OCI-LY3 (cell line): ENCODE data around the gene ALG2.
A peak's percentile ranks its signal among the peaks of the same experiment; 100 is the strongest.

Source experiments
- H2AFZ ChIP-seq: fragments of 200-600, 300-600 bp; shearing (Covaris generic); 2 replicates; pipeline ENCODE4 v1.6.0; 2014; ENCODE audit warnings: antibody characterized with exemption, low read depth, low read length
- H3K27ac ChIP-seq: fragments of 200-600, 300-600 bp; sonication (generic); 2 replicates; pipeline ENCODE4 v1.5.1; 2014; ENCODE audit warnings: mild to moderate bottlenecking, low read length, moderate library complexity, mixed read lengths
- H3K27me3 ChIP-seq: fragments of 200-600, 300-600 bp; sonication (generic); 2 replicates; pipeline ENCODE4 v1.6.1; 2014; ENCODE audit warnings: low read depth, low read length, mixed read lengths
- H3K36me3 ChIP-seq: fragments of 200-600, 300-600 bp; sonication (generic); replicated peaks from 2 replicates; pipeline ENCODE3; 2014; ENCODE audit warnings: low read depth, low read length, mixed read lengths
- H3K4me1 ChIP-seq: fragments of 300-600, 200-600 bp; sonication (generic); 2 replicates; pipeline ENCODE4 v1.6.1; 2014; ENCODE audit warnings: low read length, mixed read lengths
- H3K4me2 ChIP-seq: fragments of 200-600, 300-600 bp; sonication (generic); 2 replicates; pipeline ENCODE4 v1.6.1; 2014; ENCODE audit warnings: low read length, mixed read lengths
- H3K4me3 ChIP-seq: fragments of 300-600, 200-600 bp; sonication (generic); 2 replicates; pipeline ENCODE4 v1.5.1; 2014; ENCODE audit warnings: antibody characterized with exemption, mild to moderate bottlenecking, low read length, moderate library complexity
- H3K79me2 ChIP-seq: fragments of 300-600, 200-600 bp; shearing (Covaris generic); 2 replicates; pipeline ENCODE4 v1.6.1; 2014; ENCODE audit warnings: mild to moderate bottlenecking, low read length, mixed read lengths
- H3K9ac ChIP-seq: fragments of 300-600, 200-600 bp; shearing (Covaris generic); 2 replicates; pipeline ENCODE4 v1.6.0; 2014; ENCODE audit warnings: mild to moderate bottlenecking, low read length, moderate library complexity
- H3K9me3 ChIP-seq: fragments of 200-600, 300-600 bp; shearing (Covaris generic); 2 replicates; pipeline ENCODE4 v1.6.1; 2014; ENCODE audit warnings: low read length, mixed read lengths; ENCODE audit not compliant: insufficient read depth
- H4K20me1 ChIP-seq: fragments of 200-600, 300-600 bp; sonication (generic); 2 replicates; pipeline ENCODE4 v1.6.1; 2016; ENCODE audit warnings: low read length, mixed read lengths; ENCODE audit not compliant: insufficient read depth
- EZH2phosphoT487 ChIP-seq: fragments of 200-600 bp; shearing (Covaris generic); IDR thresholded peaks from 2 replicates; pipeline ENCODE4 v1.6.1; 2018; ENCODE audit warnings: antibody characterized with exemption, mixed run types, low read depth
- TF ChIP-seq, protein P1 (sequence below): fragments of 200-600, 300-600 bp; sonication (generic); IDR thresholded peaks from 2 replicates; pipeline ENCODE4 v1.5.1; 2014; ENCODE audit warnings: antibody characterized with exemption, low read length, low read depth

The ALG2 gene

DNA sequence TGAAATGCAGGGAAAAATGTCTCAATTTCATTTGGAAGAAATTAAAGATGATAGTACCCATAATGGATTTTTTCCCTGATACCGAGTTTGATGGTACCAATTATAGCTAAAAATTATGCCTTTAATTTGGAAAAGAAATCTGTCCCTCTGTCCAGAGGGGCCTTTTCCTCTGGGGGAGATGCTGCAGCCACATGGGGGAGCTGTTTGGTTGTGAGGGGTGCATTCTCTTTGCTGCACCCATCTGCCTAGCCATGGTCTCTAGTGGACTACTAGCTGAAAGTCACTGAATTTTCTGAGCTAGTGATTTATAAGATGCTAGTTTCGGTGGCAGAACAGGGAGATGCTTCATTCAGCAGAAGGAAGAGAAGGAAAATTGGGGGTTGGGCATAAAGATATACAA lies 10.0 kb upstream of the ALG2 start:
- peak overlapping the region; percentile 29; the same call in 1 of the 2 replicates for H3K9ac ChIP-seq
- H3K36me3 ChIP-seq = peaks cover 66% of the 10 kb centered on the region
- TF ChIP-seq EZH2phosphoT487 = no peak
- TF ChIP-seq, protein P1, sequence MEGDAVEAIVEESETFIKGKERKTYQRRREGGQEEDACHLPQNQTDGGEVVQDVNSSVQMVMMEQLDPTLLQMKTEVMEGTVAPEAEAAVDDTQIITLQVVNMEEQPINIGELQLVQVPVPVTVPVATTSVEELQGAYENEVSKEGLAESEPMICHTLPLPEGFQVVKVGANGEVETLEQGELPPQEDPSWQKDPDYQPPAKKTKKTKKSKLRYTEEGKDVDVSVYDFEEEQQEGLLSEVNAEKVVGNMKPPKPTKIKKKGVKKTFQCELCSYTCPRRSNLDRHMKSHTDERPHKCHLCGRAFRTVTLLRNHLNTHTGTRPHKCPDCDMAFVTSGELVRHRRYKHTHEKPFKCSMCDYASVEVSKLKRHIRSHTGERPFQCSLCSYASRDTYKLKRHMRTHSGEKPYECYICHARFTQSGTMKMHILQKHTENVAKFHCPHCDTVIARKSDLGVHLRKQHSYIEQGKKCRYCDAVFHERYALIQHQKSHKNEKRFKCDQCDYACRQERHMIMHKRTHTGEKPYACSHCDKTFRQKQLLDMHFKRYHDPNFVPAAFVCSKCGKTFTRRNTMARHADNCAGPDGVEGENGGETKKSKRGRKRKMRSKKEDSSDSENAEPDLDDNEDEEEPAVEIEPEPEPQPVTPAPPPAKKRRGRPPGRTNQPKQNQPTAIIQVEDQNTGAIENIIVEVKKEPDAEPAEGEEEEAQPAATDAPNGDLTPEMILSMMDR = peak; percentile 97

DNA sequence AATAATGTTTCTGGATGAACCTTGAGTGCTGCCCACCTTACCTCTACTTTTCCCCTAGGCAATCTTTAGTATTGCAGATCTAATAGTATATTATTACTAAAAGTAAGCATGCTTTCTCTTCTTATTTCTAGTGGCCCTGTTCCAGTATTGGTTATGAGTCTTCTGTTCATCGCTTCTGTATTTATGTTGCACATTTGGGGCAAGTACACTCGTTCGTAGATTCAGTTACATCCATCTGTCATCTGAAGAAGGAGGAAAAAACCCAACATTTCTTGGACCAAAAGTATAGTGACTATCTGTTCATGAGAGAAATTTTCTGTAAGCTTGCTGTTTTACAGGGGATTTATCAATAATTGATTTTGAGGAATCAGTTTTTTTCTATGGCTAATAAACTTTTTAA lies 8.5 kb upstream of the ALG2 start:
- Histone ChIP-seq H3K4me3 (no peak overlapping the region), H3K9ac (no peak overlapping the region), H3K9me3 (no peaks in the 10 kb centered on the region), H2AFZ (no peak overlapping the region), H4K20me1 (peaks cover 17% of the 10 kb centered on the region; the same call in 1 of the 2 replicates), H3K4me2 (no peak overlapping the region), H3K4me1 (peaks cover 82% of the 10 kb centered on the region), H3K36me3 (peaks cover 79% of the 10 kb centered on the region), H3K27me3 (no peaks in the 10 kb centered on the region), H3K79me2 (peaks cover 87% of the 10 kb centered on the region), H3K27ac (peak overlapping the region; percentile 96; the same call in 1 of the 2 replicates)
- no peak for TF ChIP-seq EZH2phosphoT487
- TF ChIP-seq, protein P1 = no peak

More for the DNA sequence above, 10.0 kb upstream of the ALG2 start:
- peaks cover 81% of the 10 kb centered on the region for H3K4me1 ChIP-seq
- H2AFZ ChIP-seq = no peak overlapping the region
- H4K20me1 ChIP-seq = peaks cover 8% of the 10 kb centered on the region; the same call in 1 of the 2 replicates
- no peak overlapping the region for H3K4me3 ChIP-seq
- no peaks in the 10 kb centered on the region for H3K27me3 ChIP-seq
- peak overlapping the region; percentile 96 for H3K27ac ChIP-seq
- peaks cover 72% of the 10 kb centered on the region for H3K79me2 ChIP-seq
- peak overlapping the region; percentile 52 for H3K4me2 ChIP-seq
- no peaks in the 10 kb centered on the region for H3K9me3 ChIP-seq

DNA sequence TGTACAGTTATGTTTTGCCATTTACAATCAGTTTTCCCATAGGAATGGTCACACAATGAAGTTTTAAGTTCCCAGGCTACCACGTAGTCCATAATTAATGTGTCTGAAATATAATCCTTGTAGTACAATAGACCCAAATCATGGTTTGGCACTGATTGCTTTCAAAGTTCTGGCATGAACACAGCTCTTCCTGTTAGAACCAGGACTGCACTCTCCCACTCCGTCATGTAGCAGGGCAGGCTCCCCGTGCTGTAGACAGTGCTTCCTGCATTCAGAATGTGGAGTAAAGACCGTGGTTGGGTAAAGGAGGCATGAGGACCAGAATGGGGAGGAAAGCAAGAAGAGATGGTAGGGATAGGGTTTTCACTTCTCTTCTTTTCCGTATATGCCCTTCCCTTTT lies 4.3 kb upstream of the ALG2 start:
- no peak for TF ChIP-seq EZH2phosphoT487
- TF ChIP-seq, protein P1 = no peak
- peaks cover 70% of the 10 kb centered on the region for H3K36me3 ChIP-seq
- H4K20me1 ChIP-seq = peaks cover 26% of the 10 kb centered on the region; the same call in 1 of the 2 replicates

DNA sequence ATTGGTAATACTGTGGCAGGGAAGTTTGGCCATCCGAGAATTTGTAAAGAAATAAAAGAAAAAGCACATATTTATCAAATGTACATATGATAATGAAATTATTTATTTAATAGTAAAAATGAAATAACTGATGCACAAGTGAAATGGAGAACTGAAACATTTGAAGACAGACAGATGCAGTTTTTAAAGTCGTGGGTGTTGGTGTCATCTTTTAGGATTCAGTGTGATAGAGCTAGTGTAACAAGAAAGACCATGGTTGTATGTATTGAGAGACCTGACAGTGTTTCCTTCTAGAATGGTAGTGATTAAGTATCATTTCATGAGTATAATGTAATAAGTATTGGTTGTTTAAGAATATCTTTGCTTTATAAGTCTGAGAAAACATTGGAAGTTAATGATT lies 2.7 kb upstream of the ALG2 start:
- Histone ChIP-seq H3K27me3 (no peaks in the 10 kb centered on the region), H3K4me3 (peak overlapping the region; percentile 92), H3K36me3 (peaks cover 67% of the 10 kb centered on the region), H3K4me2 (peak overlapping the region; percentile 99), H3K27ac (peak overlapping the region; percentile 89), H3K4me1 (peaks cover 52% of the 10 kb centered on the region), H3K9me3 (no peaks in the 10 kb centered on the region), H3K9ac (peak overlapping the region; percentile 92), H3K79me2 (peaks cover 99% of the 10 kb centered on the region), H4K20me1 (peaks cover 40% of the 10 kb centered on the region), H2AFZ (no peak overlapping the region)
- TF ChIP-seq, protein P1 = no peak
- TF ChIP-seq EZH2phosphoT487 = no peak

More for the DNA sequence above, 4.3 kb upstream of the ALG2 start:
- H3K79me2 ChIP-seq = peaks cover 98% of the 10 kb centered on the region
- peak overlapping the region; percentile 89 for H3K27ac ChIP-seq
- H3K4me2 ChIP-seq = peak overlapping the region; percentile 99
- H3K4me3 ChIP-seq = peak overlapping the region; percentile 92; the same call in 1 of the 2 replicates
- no peaks in the 10 kb centered on the region for H3K27me3 ChIP-seq
- peak overlapping the region; percentile 92; the same call in 1 of the 2 replicates for H3K9ac ChIP-seq
- peaks cover 55% of the 10 kb centered on the region for H3K4me1 ChIP-seq
- no peak overlapping the region for H2AFZ ChIP-seq
- no peaks in the 10 kb centered on the region for H3K9me3 ChIP-seq
